Measurements from ENCODE around the gene PROX1.

PROX1 gene

DNA sequence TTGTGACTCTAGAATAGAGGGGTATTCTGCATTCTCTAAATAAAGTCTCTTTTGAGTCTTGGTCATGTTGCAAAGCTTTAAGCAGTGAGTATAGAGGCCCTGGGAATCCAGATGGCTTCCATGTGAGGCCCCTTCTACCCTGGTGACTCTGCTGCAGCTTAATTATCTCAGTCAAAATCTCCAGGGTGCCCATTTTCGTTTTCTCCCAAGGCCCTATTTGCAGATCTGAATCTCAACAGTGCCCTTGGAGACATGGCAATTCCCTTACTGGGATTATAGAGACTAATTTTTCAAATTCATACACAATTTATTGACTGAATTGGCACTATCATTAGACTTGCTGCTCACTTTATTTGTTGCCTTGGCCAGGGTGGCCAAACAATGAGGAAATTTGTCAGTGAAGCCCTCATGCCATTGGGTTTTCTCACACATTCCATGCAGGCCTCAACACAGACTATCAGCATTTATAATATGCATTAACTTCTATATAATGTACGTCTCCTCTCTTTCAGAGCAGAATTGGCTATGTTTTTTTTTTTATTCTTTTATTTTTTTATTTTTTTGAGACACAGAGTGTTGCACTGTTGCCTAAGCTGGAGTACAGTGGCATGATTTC, 35.1 kb downstream of the PROX1 start:
- DNase-seq (ENCODE audit: low read depth) = no peak

DNA sequence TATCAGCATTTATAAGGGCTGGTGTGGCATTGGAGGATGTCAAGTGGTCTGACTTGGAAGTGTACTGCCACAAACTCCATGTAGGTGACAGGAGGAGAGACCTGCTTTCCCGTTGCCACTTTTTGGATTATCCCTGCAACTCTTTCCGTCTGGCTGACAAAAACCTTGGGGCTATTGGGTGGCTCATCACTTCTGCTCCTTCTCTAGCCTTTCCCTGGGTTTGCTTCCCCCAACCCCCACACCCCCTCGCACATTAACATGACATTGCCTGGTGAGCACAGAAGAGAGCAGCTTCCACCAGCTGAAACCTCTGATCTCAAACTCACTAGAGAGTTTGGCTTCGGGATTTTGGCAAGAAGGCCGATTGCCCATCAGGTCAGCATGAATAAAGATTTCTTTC, 39.2 kb downstream of the PROX1 start:
- no peak for DNase-seq (ENCODE audit: low read depth)

DNA sequence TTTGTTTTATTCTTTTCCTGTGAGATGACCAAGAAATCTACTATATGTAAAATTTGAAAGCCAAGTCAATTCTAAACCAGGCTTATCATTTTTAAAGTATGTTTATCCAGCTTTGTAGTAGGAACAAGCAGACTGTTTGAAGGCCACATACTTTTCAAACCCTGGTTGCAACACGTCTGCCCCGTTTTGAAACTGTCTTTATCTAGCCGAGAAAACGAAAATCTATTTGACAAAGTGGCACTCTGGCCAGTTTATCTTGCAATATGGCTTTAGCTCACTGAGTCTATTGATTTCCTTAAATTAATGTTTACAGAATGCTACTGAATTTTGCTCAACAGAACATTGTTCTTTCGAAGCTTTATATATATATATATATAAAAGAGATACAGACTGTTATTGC, 39.7 kb downstream of the PROX1 start:
- no peak for DNase-seq (ENCODE audit: low read depth)

DNA sequence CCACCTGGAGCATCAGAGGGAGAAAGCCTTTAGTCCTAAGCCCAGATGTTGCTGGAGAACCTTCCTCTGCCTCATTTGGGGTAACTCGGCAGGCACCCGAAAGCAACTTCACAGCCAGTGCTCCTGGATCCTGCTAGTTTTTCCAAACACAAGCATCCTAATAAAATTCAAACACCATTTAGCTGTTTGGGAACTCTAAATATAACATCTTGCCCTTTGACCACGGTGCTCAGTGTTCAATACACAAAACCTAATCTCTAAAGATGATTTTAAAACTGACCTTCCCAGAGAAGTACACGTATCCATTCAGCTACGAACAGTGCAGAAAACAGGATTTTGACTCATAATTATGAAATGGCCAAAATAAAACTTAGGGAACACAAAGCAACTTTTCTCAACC, 40.3 kb downstream of the PROX1 start:
- no peak for DNase-seq (ENCODE audit: low read depth)

DNA sequence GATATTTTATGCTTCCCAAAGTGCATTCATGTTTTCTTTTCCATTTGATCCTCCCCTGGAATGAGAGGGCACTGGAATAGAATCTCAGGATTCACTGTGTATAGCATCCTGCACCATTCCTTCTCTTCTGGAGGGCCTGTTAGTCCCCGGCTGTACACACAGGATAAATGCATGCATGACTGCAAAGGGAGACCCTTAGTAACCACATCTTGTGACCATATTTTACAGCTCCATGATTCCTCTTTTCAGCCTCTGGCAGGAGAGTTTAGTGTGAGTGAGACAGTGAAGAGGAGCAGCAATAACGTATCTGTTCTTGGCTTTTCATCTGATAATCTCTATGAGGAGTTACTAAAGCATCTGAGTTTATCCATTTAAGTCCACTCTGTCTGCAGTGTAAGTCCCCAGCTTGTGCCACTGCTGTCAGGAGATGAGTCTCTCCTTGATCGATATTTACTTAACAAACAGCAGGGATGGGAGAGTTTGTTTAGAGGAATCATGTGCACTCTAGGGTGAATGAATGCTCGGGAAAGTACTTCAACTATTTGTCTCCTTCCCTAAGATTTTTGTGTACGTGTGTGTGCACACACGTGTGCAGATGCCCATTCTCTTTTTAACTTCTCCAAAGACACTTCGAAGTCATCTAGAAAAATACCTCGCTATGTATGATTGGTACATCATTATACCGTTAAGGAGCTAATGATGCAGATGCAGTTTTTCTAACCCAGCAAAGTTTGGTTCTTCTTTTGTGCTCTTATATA, 41.1 kb downstream of the PROX1 start:
- no peak for DNase-seq (ENCODE audit: low read depth)

DNA sequence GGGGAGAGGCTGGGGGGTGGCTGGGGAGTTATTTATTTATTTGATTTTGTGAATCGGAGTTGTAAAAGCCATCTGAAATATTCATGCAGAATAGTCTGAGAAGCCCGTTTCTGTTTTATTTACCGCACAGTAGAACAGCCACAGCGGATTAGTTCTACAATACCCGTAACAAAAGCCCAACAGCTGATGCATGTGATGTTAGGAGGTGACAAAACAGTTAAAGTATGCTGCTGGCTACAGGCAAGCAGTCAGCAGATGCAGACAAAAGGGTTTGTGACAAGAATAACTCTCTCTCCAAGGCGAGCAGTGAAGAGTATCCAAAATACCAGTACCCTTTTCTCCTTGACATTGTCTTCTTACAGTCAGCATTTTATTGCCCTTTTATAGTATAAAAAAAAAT, 42.0 kb downstream of the PROX1 start:
- no peak for DNase-seq (ENCODE audit: low read depth)

DNA sequence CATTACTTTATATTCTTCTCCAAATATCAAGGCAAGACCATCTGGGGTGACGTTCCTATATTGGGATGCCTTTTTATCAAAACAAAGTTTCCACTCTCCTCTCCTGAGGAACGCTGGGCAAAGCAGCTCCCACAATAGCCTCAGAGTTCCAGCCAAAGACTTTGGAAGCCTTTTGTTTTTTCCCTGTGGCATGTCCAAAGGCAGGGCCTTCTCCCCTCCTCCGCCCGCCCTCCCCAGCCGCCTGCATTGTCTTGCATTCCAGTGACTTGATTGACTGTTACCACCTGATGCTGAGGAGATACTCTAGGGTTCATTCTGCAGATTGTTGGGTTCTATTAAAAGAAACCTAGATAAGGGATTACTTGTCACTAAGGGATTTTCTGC, 43.5 kb downstream of the PROX1 start:
- no peak for DNase-seq (ENCODE audit: low read depth)

DNA sequence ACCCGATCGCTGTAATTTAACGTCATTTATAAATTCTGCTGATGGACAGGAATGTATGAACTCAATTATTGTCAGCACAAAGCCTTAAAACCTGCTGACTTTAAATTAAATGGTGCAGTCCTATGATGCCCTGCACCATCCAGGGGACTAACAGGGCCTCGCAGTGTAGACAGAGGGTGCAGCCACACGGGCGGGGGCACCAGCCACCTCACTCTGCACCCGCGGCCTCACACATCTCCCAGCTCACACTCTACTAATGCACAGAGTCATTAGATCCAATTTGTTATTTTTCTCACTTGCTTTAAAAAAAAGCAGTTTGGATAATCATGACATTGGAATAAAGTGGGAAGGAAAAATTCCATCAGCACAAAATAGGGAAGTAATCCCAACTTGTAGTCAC, 49.7 kb downstream of the PROX1 start:
- DNase-seq (ENCODE audit: low read depth) = no peak

DNA sequence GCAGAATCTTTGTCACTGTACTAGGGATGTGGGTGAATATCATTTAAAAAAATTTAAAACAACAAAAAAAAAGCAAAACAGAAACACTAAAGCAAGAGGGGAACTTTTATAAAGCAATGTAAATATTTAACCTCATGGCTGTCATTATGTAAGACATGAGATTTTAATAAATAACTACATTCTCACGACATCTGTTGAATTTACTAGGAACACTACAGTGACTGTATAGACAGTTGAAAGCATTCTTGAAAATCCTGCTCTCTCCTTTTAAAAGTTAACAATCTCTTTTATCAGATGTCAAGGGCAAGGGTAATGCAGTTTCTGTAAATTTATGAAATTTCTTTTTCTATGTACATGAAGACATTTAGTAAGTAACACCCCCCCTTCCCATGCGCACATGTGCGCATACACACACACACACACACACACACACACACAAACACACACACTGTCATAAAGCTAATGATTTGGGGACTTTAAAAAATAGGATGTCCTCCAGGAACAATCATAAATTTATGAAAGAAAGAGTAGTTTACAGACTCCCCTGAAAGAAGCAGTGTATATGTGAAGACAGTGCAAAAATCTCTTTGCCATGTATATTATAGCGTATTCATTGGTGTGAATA, 51.7 kb downstream of the PROX1 start:
- DNase-seq (ENCODE audit: low read depth) = no peak

DNA sequence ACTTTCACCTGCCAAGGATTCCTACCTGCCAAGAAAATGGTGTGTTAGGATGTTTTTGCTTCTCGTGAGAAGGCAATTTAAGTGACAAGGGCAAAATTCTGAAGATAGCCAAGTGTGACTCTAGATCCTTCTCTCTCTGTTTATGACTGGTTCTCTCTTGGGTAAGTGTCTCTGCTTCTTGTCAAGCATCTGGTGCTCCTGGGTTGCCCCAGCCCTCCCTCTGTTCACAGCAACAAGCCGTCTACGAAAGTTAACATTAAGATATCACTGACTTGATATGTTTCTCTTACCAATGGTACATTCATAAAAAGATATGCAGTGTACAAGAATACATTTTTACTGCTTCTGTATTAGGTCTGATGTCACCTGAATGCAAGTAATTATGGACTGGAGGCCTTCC, 55.4 kb downstream of the PROX1 start:
- DNase-seq (ENCODE audit: low read depth) = no peak

DNA sequence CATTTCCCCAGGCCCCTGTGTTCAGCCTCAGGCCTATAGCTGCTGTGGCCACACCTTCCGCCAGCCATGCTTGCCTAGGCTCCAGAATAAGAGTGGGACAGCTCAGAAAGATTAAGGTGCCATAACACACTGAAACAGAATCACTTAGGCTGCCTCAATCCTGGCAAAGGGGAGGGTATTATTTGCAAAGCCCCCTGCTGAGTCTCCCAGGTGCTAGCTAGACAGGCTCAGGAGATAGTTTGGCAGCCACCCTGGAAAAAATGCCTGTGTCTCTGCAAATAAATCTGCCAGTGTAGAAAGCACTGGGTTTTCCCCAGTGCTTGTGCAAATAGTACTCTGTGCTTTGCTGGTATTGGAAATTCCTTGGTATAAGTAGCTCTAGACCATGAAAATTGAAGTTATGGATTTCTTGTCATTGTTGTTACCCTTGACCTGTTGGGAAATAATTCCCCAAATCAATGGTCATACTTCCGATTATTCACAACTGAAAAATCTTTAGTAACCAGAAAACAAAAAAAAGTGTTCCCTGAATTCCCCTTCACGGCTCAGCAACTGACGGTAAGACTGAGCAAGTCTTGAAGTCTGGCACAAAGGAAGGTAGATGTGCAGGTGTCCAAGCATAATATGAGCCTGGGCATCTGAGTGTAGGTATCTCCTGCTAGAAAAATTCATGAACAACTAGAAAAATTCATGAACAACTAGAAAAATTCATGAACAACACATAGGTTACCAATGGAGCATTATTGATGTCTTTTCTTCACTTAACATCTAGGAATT, 56.9 kb downstream of the PROX1 start:
- no peak for DNase-seq (ENCODE audit: low read depth)

DNA sequence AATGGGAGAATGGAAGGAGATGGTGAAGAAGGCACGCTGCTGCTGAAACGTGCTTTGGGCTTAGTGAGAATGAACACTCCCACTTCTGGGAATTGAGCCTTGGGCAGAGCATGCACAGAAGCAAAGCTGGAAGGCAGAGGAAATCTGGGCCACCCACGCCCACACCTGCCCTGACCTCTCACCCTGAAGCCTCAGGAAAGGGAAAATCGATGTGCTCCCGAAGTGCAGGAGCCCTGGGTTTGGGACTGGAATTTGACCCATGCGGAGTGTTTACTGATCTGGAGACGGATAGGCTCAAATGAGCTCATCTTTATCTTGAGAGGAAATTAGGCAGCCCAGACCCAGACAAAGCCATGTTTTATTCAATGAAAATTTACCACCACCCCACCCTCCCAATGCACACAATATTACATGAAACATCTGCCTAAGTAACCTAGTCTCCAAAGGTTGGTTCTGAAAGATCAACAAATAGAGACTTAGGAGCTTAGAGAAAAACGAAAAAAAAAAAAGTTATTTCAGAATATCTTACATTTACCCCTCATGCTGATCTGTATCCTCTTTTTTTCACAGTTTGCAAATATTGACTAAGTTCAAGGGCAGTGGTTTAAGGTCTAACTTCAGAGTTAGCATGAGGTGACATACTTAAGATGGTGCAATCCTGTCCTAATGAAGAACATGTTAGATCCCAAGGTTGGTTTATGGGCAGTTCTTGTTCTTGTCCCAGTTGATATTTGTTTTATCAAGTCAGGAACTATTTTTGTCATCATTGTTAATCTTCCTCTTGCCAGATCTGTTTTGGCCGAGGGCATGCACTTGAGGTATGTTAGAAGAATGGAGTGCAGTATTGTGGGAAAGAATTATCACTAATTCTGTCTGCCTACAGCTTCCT, 63.0 kb downstream of the PROX1 start:
- no peak for DNase-seq (ENCODE audit: low read depth)

DNA sequence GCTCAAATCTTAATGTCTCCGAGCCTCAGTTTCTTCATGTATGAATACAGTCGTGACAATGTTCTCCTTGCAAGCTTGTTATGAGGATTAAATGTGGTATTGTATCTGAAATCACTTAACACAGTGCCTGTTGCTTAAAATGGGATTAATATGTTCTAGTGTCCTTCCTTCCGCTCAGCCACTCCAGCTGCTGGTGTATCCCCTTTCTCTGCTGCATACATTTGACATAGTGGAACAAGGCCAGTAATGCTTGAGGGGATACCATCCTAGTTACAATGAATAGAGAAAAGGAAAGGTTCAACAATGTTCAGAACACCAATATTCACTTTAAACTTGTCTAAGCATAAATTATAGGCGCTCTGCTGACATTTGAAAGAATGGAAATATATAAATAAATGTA, 64.0 kb downstream of the PROX1 start:
- no peak for DNase-seq (ENCODE audit: low read depth)

DNA sequence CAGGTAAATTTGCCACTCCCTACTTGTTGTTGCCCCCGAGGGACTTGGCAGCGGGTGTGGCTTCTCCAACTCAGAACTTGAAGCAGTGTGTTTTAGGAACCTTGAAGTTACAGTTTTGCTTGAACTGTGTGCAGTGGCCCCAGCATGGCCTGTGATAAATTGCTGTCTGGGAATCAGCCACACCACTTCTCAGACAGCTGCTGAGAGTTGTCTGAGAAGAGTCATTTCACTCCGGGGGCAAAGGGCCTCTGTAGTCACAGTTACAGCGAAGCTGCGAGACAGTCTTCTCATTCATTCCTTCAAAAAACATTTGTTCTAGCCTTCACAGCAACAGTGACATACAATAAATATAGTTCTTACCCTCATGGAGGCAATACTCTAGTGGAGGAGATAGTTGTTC, 70.3 kb downstream of the PROX1 start:
- no peak for DNase-seq (ENCODE audit: low read depth)

DNA sequence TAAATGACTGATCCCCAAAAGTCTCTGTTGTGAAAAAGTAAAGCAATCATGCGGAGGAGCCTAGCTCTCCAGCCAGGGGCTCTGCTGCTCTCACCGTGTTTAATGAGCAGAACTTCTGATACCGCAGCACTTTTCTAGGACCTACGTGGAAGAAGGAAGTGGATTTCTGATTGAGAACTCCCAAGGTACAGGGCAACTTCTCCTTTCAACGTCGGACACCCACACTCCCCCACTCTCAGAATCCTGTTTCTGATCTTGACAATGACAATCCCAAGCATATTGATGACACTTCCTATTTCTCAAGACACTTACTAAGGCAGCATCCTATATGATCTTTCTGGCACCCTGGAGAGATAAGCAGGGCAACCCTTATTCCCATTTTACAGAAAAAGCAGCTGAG, 78.4 kb downstream of the PROX1 start:
- DNase-seq (ENCODE audit: low read depth) = no peak

DNA sequence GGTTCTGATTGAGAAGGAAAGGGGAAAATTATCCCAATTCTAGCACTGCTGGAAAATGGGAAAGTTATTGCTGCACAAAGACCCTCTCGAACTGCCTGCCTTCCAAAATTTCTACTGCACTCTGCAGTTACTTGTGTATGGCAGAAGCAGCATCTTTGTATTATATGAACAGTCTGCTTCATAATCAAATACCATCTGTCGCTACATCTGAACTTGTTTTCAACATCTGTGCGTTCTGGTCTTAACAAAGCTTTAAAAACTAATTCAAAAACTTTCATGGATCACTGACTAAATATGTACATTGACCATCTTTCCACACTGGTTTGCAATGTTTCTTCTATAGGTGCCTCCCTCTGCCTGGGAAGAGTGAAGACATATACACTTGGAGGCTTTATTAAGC, 79.2 kb downstream of the PROX1 start:
- no peak for DNase-seq (ENCODE audit: low read depth)

DNA sequence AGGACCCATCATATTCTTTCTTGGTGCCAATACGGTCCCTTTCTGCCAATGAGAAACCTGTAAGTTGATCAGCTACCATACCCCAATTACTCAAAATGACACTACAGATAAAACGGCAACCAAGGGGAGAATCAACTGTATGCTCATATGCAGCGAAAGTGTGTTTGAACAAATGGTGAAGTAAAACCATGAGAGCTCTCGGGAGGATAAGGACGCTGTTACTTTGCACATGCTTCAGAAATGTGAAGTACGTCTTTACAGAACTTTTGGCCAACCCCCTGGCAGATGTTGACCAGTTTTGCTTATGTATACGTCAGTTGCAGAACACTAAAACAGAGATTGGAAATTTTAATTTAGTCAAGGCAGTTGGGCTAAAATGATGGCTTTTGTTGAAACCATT, 79.6 kb downstream of the PROX1 start:
- no peak for DNase-seq (ENCODE audit: low read depth)

DNA sequence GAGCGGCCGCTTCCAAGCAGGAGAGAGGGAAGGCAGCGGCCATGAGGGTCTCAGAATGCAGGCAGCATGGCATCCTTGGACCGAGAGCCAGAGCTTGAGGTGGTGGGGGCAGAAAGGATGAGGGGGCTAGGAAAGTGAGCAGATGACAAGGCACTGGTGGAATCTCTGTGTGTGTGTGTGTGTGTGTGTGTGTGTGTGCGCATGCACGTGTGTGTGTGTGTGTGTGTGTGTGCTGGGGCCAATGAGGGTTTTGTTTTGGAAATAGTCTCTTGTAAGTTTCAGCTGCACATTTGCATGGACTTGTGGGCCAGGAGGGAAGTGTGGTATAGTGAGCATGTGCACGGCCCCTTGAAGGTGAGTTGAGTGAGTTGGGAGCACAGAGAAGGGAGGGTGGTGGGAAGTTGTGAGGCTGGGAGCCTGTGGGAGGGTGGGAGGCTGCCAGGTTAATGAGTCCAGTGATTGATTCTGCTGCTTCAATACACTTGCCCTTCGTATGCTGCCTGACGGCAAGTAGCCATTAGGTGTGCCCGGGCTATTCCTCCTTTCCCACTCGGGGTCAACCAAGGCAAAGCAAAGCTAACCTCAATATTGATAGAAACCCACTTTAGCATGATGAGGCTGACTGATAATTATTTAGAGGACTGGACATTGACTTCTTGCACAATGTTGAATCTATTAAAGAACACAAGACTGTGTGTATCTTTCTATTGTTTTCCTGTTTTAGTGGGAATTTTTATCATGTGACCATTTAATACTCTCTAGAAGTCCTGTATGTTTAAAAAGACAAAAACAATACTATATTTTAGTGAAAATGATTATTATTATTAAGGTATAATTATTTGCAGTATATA, 80.3 kb downstream of the PROX1 start:
- no peak for DNase-seq (ENCODE audit: low read depth)

DNA sequence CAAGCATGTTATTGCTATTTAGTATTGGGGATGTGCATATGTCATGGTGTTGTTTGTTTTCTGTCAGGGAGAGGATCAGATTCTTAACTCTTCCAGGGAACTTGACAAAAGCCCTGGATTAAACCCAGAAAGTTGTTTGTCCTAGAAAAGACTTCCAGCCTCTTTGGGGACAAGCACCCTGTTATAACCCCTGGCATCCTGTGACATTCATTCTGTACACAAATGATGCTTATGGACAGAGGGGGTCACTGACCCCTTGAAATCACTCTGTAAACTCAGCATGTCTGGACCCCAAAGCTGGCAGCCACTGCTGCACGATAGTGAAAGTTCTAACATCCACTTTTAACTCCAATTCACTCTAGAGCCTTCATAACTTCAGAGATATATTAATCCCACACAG, 81.2 kb downstream of the PROX1 start:
- DNase-seq (ENCODE audit: low read depth) = no peak

DNA sequence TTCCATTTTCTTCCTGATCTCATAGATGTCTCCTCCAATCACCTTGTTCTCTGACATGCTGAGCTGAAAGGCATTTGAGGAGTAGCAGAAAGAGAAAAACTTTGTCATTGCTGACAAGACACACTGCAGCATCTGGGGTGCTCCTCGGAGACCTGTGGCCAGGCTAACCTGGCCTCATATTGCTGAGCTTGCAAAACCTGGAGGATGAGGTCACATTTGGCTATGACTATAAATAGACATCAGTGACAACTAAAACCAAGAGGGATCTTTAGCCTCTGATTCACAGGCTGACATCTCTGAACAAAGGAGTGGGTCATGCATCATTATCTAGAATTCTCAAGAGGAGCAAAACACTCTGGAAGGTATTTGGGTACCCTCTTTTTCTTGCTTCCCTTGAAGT, 83.7 kb downstream of the PROX1 start:
- no peak for DNase-seq (ENCODE audit: low read depth)
